Left ventricle myocardium inferior (tissue), 1 donor: ENCODE data around the gene SDK1. TPM values are rescaled to one million over a fixed set of nuclear protein-coding genes. Genes with fewer than 3 reads are reported as not detected.

Experiments used
- DNase-seq: peaks from one replicate; pipeline ENCODE4 v3.0.0-alpha.2; 2020
- H3K27ac ChIP-seq: fragments of 200-600 bp; replicated peaks from 2 replicates; pipeline ENCODE4 v1.8.0; 2021
- H3K27me3 ChIP-seq: fragments of 200-600 bp; 2 replicates; pipeline ENCODE4 v1.8.0; 2021; ENCODE audit warnings: low read depth
- H3K36me3 ChIP-seq: fragments of 200-600 bp; 2 replicates; pipeline ENCODE4 v1.8.0; 2021
- H3K4me1 ChIP-seq: fragments of 200-600 bp; 2 replicates; pipeline ENCODE4 v1.8.0; 2021
- H3K4me3 ChIP-seq: fragments of 200-600 bp; 2 replicates; pipeline ENCODE4 v1.8.0; 2021; ENCODE audit warnings: mild to moderate bottlenecking, moderate library complexity
- H3K9me3 ChIP-seq: fragments of 200-600 bp; replicated peaks from 2 replicates; pipeline ENCODE4 v1.8.0; 2021
- intact Hi-C: fragments of 100-400 bp; cut with micrococcal nuclease; formaldehyde crosslinking; loops from one replicate; pipeline ENCODE4 v1.11.0; 2022
- total RNA-seq: library from RNA; stranded (reverse); fragmentation: NEBNext Ultra II Directional; extraction: Animal tissue kit (Norgen Biotek cat#: 25700); gene quantifications from one replicate; pipeline ENCODE4 v1.2.1, GENCODE V29; 2021
- TF ChIP-seq, protein P1 (sequence below): fragments of 200-600 bp; IDR thresholded peaks from 2 replicates; pipeline ENCODE4 v1.8.0; 2021; ENCODE audit warnings: antibody characterized with exemption, mild to moderate bottlenecking, borderline replicate concordance
- donor health status: DM: no; HTN: yes; CAD: no; lungs with severe emphysema.

SDK1 gene
- total RNA-seq, 1 donor from 2014 or later = 1.3 TPM

DNA sequence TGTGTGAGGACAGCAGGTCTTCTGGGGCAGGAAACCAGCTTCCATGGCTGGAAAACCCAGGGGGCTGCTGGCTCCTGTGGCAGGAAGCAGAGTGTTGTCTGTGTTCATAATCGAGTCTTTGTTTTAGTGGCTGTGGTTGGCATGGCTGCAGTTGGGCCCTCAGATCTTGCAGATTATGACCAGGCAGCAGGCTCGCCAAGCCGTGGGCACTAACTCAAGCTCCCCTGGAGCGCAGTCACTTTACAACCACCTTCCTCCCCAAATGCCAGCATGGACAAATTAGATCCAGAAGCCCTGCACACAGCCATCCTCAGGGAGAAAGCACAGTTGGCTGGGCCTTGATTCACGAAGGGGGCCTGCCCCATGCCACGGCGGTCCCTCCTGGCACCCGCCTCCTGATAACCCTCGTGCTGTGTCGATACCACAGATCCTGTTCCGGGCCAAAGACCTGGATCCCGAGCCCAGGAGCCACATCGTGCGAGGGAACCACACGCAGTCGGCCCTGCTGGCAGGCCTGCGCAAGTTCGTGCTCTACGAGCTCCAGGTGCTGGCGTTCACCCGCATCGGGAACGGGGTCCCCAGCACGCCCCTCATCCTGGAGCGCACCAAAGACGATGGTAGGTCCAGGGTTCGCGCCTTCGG is 828.5 kb downstream of the SDK1 start:
- TF ChIP-seq, protein P1, sequence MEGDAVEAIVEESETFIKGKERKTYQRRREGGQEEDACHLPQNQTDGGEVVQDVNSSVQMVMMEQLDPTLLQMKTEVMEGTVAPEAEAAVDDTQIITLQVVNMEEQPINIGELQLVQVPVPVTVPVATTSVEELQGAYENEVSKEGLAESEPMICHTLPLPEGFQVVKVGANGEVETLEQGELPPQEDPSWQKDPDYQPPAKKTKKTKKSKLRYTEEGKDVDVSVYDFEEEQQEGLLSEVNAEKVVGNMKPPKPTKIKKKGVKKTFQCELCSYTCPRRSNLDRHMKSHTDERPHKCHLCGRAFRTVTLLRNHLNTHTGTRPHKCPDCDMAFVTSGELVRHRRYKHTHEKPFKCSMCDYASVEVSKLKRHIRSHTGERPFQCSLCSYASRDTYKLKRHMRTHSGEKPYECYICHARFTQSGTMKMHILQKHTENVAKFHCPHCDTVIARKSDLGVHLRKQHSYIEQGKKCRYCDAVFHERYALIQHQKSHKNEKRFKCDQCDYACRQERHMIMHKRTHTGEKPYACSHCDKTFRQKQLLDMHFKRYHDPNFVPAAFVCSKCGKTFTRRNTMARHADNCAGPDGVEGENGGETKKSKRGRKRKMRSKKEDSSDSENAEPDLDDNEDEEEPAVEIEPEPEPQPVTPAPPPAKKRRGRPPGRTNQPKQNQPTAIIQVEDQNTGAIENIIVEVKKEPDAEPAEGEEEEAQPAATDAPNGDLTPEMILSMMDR = no peak
- Histone ChIP-seq H3K36me3 (no peaks in the 10 kb centered on the region), H3K4me3 (no peak overlapping the region), H3K27ac (no peak overlapping the region), H3K27me3 (no peaks in the 10 kb centered on the region), H3K4me1 (no peaks in the 10 kb centered on the region), H3K9me3 (no peaks in the 10 kb centered on the region)
- intact Hi-C loops = no loop called here
- DNase-seq = no peak

DNA sequence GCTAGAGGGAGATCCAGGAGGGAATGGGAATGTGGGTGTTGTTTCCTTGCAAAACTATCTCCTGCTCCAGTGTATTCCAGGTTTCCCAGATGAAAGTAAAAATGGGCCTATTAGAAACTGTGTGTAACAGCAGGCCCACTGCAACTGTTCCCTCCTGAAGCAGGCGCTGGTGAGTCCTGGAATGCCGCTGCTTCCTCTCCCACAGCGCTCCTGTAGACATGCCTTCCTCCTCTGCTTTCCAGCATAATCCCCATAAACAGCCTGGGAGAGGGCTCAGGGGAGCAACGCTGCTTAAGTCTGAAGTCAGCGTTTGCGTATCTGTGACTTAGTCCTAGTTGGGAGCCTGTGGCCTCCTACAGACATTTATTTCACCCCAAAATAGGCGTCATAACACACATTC is 830.0 kb downstream of the SDK1 start:
- Histone ChIP-seq H3K27me3 (no peaks in the 10 kb centered on the region), H3K4me3 (no peak overlapping the region), H3K36me3 (no peaks in the 10 kb centered on the region), H3K4me1 (no peaks in the 10 kb centered on the region), H3K9me3 (no peaks in the 10 kb centered on the region), H3K27ac (no peak overlapping the region)
- DNase-seq = no peak
- intact Hi-C loops = no loop called here
- TF ChIP-seq, protein P1 = no peak

DNA sequence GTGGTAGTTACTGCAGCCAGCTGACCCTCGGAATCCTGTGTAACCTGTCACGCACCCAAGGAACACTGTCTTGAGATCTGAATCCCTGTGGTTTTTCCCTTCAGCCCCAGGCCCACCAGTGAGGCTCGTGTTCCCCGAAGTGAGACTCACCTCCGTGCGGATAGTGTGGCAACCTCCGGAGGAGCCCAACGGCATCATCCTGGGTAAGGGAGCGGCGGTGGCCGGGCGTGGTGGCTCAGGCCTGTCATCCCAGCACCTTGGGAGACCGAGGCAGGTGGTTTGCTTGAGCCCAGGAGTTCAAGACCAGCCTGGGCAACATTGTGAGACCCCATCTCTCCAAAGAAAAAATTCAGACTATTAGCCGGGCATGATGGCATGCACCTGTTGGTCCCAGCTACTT is 831.2 kb downstream of the SDK1 start:
- intact Hi-C loops = no loop called here
- DNase-seq = no peak
- TF ChIP-seq, protein P1 = no peak

DNA sequence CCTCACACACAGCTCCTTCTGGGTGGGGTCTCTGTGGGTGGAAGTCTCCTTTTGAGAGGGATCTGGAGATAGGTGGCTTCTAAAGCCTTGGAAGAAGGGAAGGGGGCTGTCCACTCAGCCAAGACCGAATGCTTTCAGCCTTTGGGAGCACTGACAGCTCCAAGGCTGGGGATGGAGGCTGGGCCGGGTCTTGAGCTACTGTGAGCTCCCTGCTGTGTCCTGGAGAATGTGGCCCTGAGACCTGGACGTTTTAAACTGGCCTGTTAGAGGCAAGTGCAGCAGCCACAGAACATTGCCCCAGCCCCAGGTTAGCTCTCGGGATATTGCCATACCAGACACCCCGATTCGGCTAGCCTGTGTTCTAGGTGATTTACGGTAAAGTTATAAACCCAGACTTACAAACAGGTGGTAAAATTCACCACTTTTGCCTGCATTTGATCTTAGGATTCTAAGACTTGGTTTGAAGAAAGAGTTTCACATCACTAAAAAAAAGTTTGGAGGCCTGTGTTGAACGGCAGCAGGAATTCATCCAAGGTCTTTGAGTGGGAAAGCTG is 832.5 kb downstream of the SDK1 start:
- TF ChIP-seq, protein P1 = no peak
- DNase-seq = no peak
- no peaks in the 10 kb centered on the region for H3K4me1 ChIP-seq
- H3K4me3 ChIP-seq = no peak overlapping the region
- no peaks in the 10 kb centered on the region for H3K27me3 ChIP-seq
- H3K36me3 ChIP-seq = no peaks in the 10 kb centered on the region
- H3K9me3 ChIP-seq = no peaks in the 10 kb centered on the region
- no peak overlapping the region for H3K27ac ChIP-seq
- intact Hi-C loops = no loop called here

More for the DNA sequence above, 831.2 kb downstream of the SDK1 start:
- H3K36me3 ChIP-seq = no peaks in the 10 kb centered on the region
- H3K4me3 ChIP-seq = no peak overlapping the region
- H3K9me3 ChIP-seq = no peaks in the 10 kb centered on the region
- H3K27ac ChIP-seq = no peak overlapping the region
- H3K27me3 ChIP-seq = no peaks in the 10 kb centered on the region
- no peaks in the 10 kb centered on the region for H3K4me1 ChIP-seq

DNA sequence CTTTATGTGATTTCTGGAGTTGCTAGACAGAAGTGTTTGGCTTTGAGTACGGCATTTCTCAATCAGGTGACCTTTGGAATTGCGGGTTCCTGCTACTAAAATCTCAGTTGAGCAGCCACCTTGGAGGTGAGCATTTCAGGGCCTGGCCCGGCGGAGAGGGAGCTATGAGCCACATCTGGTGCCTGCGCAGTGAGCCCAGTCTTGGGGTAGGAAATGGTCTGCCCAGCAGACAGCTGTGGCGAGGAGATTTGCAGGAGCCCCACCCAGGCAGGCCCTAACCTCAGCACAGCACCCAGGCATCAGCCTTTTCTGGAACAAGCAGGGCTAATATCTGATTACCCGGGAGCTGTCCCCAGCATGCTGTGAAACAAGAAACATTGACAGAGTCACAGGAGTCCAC is 833.2 kb downstream of the SDK1 start:
- H3K36me3 ChIP-seq = no peaks in the 10 kb centered on the region
- H3K9me3 ChIP-seq = no peaks in the 10 kb centered on the region
- no peaks in the 10 kb centered on the region for H3K27me3 ChIP-seq
- no peak for DNase-seq
- no peak overlapping the region for H3K4me3 ChIP-seq
- intact Hi-C loops = no loop called here
- TF ChIP-seq, protein P1 = no peak
- no peaks in the 10 kb centered on the region for H3K4me1 ChIP-seq
- H3K27ac ChIP-seq = no peak overlapping the region
